Fibroblast of mammary gland (primary cell): Measurements from ENCODE around the gene MCEMP1.

Source experiments
- DNase-seq: peaks from one replicate; pipeline ENCODE4 v3.0.0-alpha.2; 2010; ENCODE audit warnings: low read depth
- H3K4me3 ChIP-seq: 2 replicates; pipeline ENCODE4 v1.5.1; 2011; ENCODE audit warnings: low read depth, mild to moderate bottlenecking, low read length, moderate library complexity; ENCODE audit not compliant: control insufficient read depth
- TF ChIP-seq, protein P1 (sequence below): conservative IDR thresholded peaks from 2 replicates; pipeline ENCODE4 v1.5.1; 2011; ENCODE audit warnings: low read depth, low read length, inconsistent platforms; ENCODE audit not compliant: control insufficient read depth, insufficient read depth

MCEMP1 gene

DNA sequence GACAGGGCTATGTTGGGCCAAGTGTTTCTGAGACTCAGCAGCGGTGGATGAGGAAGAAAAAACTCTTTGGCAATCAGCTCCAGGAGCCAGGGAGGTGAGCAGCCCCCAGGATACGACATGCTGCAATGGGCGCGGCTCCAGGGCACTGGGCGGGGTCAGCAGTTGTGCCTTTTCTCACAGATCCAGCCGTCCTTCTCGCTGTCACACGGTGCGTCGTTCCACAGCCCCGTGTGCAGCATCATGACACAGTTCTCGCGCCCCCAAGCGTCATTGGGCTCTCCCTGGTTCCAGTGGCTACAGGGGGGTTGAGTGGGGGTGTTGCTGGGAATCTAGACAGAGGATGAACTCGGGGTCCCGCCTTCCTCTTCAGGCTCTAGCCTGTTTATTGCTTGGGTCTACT lies 52.3 kb downstream of the MCEMP1 start:
- TF ChIP-seq, protein P1, sequence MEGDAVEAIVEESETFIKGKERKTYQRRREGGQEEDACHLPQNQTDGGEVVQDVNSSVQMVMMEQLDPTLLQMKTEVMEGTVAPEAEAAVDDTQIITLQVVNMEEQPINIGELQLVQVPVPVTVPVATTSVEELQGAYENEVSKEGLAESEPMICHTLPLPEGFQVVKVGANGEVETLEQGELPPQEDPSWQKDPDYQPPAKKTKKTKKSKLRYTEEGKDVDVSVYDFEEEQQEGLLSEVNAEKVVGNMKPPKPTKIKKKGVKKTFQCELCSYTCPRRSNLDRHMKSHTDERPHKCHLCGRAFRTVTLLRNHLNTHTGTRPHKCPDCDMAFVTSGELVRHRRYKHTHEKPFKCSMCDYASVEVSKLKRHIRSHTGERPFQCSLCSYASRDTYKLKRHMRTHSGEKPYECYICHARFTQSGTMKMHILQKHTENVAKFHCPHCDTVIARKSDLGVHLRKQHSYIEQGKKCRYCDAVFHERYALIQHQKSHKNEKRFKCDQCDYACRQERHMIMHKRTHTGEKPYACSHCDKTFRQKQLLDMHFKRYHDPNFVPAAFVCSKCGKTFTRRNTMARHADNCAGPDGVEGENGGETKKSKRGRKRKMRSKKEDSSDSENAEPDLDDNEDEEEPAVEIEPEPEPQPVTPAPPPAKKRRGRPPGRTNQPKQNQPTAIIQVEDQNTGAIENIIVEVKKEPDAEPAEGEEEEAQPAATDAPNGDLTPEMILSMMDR, result no peak
- DNase-seq, result no peak
- no peak overlapping the region for H3K4me3 ChIP-seq
